Esophagus (tissue), 2 donors: ENCODE measurements around the gene NT5DC3. TPM values are rescaled to one million over a fixed set of nuclear protein-coding genes. Genes with fewer than 3 reads are reported as not detected.

Source experiments
- H3K27ac ChIP-seq, 2 donors: one replicate each; pipeline ENCODE4 v1.5.1; 2013; ENCODE audit warnings: low read depth in 2 of 2, mild to moderate bottlenecking in 2 of 2, inconsistent platforms in 1 of 2, low read length in 1 of 2, moderate library complexity in 1 of 2
- H3K27me3 ChIP-seq, 2 donors: one replicate each; pipeline ENCODE4 v1.6.1; 2013; ENCODE audit warnings: low read length in 2 of 2, control low read depth in 1 of 2, mild to moderate bottlenecking in 1 of 2; ENCODE audit not compliant: insufficient read depth in 2 of 2, control insufficient read depth in 1 of 2
- H3K36me3 ChIP-seq, 2 donors: one replicate each; pipeline ENCODE4 v1.6.1; 2013; ENCODE audit warnings: low read length in 1 of 2; ENCODE audit not compliant: control insufficient read depth in 2 of 2, insufficient read depth in 2 of 2
- H3K4me1 ChIP-seq, 2 donors: one replicate each; pipeline ENCODE4 v1.6.1; 2013; ENCODE audit warnings: low read length in 1 of 2; ENCODE audit not compliant: control insufficient read depth in 2 of 2, insufficient read depth in 2 of 2
- H3K4me3 ChIP-seq, 2 donors: one replicate each; pipeline ENCODE4 v1.5.1; 2013; ENCODE audit warnings: low read length in 2 of 2, mild to moderate bottlenecking in 2 of 2, low read depth in 1 of 2, moderate library complexity in 1 of 2
- H3K9me3 ChIP-seq, 2 donors: one replicate each; pipeline ENCODE4 v1.6.1; 2013; ENCODE audit warnings: mild to moderate bottlenecking in 2 of 2, low read depth in 1 of 2, low read length in 1 of 2, moderate library complexity in 1 of 2; ENCODE audit not compliant: control insufficient read depth in 2 of 2, insufficient read depth in 1 of 2
- WGBS, 2 donors: extraction: QIAGEN DNeasy Blood & Tissue Kit; methylation state at CpG; one replicate each; pipeline ENCODE4 v1.1.7; 2013; 5-methylcytosine and 5-hydroxymethylcytosine counted together
- polyA plus RNA-seq, 2 donors: library from polyadenylated mRNA; stranded (reverse); fragments of 200-250 nt; gene quantifications; one replicate each; pipeline ENCODE4 v1.2.3, GENCODE V29; 2013
- donor health status: healthy with polysubstance abuse.
- donor health status: Bipolar disorder and iron deficiency.

NT5DC3 gene
- polyA plus RNA-seq, 2 donors = 2.6 to 2.8 TPM

- Histone ChIP-seq H3K9me3 (no peaks in the 10 kb centered on the region), H3K4me1 (peaks cover 0 to 2% of the 10 kb centered on the region in 2 donors), H3K36me3 (no peaks in the 10 kb centered on the region), H3K27ac (no peak overlapping the region), H3K4me3 (no peak overlapping the region), H3K27me3 (no peaks in the 10 kb centered on the region)
- WGBS, 2 donors = 92% methylated on average over 3 of the region's 3 CpGs
Measured at GRCh38 chr12:103834942-103835341, 6.1 kb downstream of the NT5DC3 start.

- 67 to 73% methylated on average over 2 of the region's 2 CpGs for WGBS, 2 donors
- no peak overlapping the region for H3K27ac ChIP-seq
- no peaks in the 10 kb centered on the region for H3K36me3 ChIP-seq
Measured at GRCh38 chr12:103833891-103834290, 7.1 kb downstream of the NT5DC3 start.

GRCh38 chr12:103833095-103833775 lies 7.8 kb downstream of the NT5DC3 start:
- Histone ChIP-seq H3K36me3 (no peaks in the 10 kb centered on the region), H3K27me3 (no peaks in the 10 kb centered on the region), H3K4me3 (no peak overlapping the region), H3K27ac (no peak overlapping the region), H3K4me1 (no peaks in the 10 kb centered on the region), H3K9me3 (no peaks in the 10 kb centered on the region)
- WGBS, 2 donors = 58 to 70% methylated on average over 6 of the region's 6 CpGs

More at GRCh38 chr12:103833891-103834290, 7.1 kb downstream of the NT5DC3 start:
- no peaks in the 10 kb centered on the region for H3K4me1 ChIP-seq
- H3K27me3 ChIP-seq = no peaks in the 10 kb centered on the region
- H3K9me3 ChIP-seq = no peaks in the 10 kb centered on the region
- H3K4me3 ChIP-seq = no peak overlapping the region

- Histone ChIP-seq H3K27me3 (no peaks in the 10 kb centered on the region), H3K4me1 (no peaks in the 10 kb centered on the region), H3K27ac (no peak overlapping the region), H3K4me3 (no peak overlapping the region), H3K36me3 (no peaks in the 10 kb centered on the region), H3K9me3 (no peaks in the 10 kb centered on the region)
- 85 to 92% methylated on average over 11 of the region's 11 CpGs for WGBS, 2 donors
Measured at GRCh38 chr12:103832048-103832997, 8.7 kb downstream of the NT5DC3 start.

- Histone ChIP-seq H3K27me3 (no peaks in the 10 kb centered on the region), H3K4me1 (no peaks in the 10 kb centered on the region), H3K27ac (no peak overlapping the region), H3K9me3 (no peaks in the 10 kb centered on the region), H3K36me3 (no peaks in the 10 kb centered on the region), H3K4me3 (no peak overlapping the region)
- 96 to 100% methylated on average over 2 of the region's 2 CpGs for WGBS, 2 donors
Measured at GRCh38 chr12:103830730-103831320, 10.2 kb downstream of the NT5DC3 start.

GRCh38 chr12:103830025-103830725 lies 10.9 kb downstream of the NT5DC3 start:
- H3K27ac ChIP-seq = no peak overlapping the region
- no peaks in the 10 kb centered on the region for H3K36me3 ChIP-seq
- no peaks in the 10 kb centered on the region for H3K9me3 ChIP-seq
- no peak overlapping the region for H3K4me3 ChIP-seq
- 96% methylated on average over 5 of the region's 5 CpGs for WGBS, 2 donors
- H3K4me1 ChIP-seq = no peaks in the 10 kb centered on the region
- H3K27me3 ChIP-seq = no peaks in the 10 kb centered on the region

GRCh38 chr12:103829092-103829491 lies 11.9 kb downstream of the NT5DC3 start:
- H3K4me1 ChIP-seq = no peaks in the 10 kb centered on the region
- H3K27me3 ChIP-seq = no peaks in the 10 kb centered on the region
- no peaks in the 10 kb centered on the region for H3K36me3 ChIP-seq
- no peak overlapping the region for H3K27ac ChIP-seq
- no peak overlapping the region for H3K4me3 ChIP-seq
- no peaks in the 10 kb centered on the region for H3K9me3 ChIP-seq

- Histone ChIP-seq H3K36me3 (no peaks in the 10 kb centered on the region), H3K4me1 (no peaks in the 10 kb centered on the region), H3K4me3 (no peak overlapping the region), H3K9me3 (no peaks in the 10 kb centered on the region), H3K27ac (no peak overlapping the region), H3K27me3 (no peaks in the 10 kb centered on the region)
- WGBS, 2 donors = 62 to 63% methylated on average over 2 of the region's 2 CpGs
Measured at GRCh38 chr12:103827911-103828391, 13.1 kb downstream of the NT5DC3 start.

- H3K27ac ChIP-seq = no peak overlapping the region
- no peaks in the 10 kb centered on the region for H3K36me3 ChIP-seq
- no peaks in the 10 kb centered on the region for H3K4me1 ChIP-seq
- WGBS, 2 donors = 71 to 79% methylated on average over 3 of the region's 3 CpGs
- no peak overlapping the region for H3K4me3 ChIP-seq
- H3K9me3 ChIP-seq = no peaks in the 10 kb centered on the region
- no peaks in the 10 kb centered on the region for H3K27me3 ChIP-seq
Measured at GRCh38 chr12:103824845-103825244, 16.2 kb downstream of the NT5DC3 start.
